HEK293 (cell line): ENCODE data around the gene TMA16.

ENCODE experiments used
- CTCF ChIA-PET: fragments of 350-600 bp; formaldehyde crosslinking; extraction: SDS; loops from one replicate; lab custom pipeline; 2021; ENCODE audit warnings: antibody characterized with exemption; lab: Yijun Ruan, JAX
- POLR2A ChIA-PET: fragments of 300-600 bp; formaldehyde crosslinking; extraction: SDS; loops from one replicate; lab custom pipeline; 2020; ENCODE audit warnings: antibody characterized with exemption, inconsistent platforms; lab: Yijun Ruan, JAX
- H3K27ac ChIP-seq: fragments of 200-500 bp; sonication (Bioruptor generic); 2 replicates; pipeline ENCODE4 v1.5.1; 2014; ENCODE audit warnings: low read depth, low read length, control low read depth, inconsistent platforms; ENCODE audit errors: extremely low read depth
- H3K36me3 ChIP-seq, 2 experiments: fragments of 200-500 bp in 1 of 2; sonication (Bioruptor generic) in 1 of 2; 1 replicate in 1 of 2; 2 replicates in 1 of 2; pipeline ENCODE4 v1.5.1; 2014 to 2017; ENCODE audit warnings: inconsistent platforms in 2 of 2, low read length in 2 of 2; ENCODE audit not compliant: control insufficient read depth in 2 of 2, insufficient read depth in 1 of 2
- H3K4me1 ChIP-seq: fragments of 200-500 bp; sonication (Bioruptor generic); 2 replicates; pipeline ENCODE4 v1.5.1; 2014; ENCODE audit warnings: mild to moderate bottlenecking, low read length, inconsistent platforms; ENCODE audit not compliant: control insufficient read depth, insufficient read depth
- H3K4me3 ChIP-seq: 2 replicates; pipeline ENCODE4 v1.5.1; 2011; ENCODE audit warnings: low read depth, mild to moderate bottlenecking, control low read depth, low read length, moderate library complexity
- H3K9me3 ChIP-seq: fragments of 200-500 bp; sonication (Bioruptor generic); 2 replicates; pipeline ENCODE4 v1.5.1; 2014; ENCODE audit warnings: low read depth, low read length, inconsistent platforms; ENCODE audit not compliant: control insufficient read depth, insufficient read depth
- CTCF ChIP-seq: fragments of 450-650 bp; formaldehyde crosslinking; IDR thresholded peaks from 2 replicates; pipeline ENCODE4 v1.5.1; 2016; ENCODE audit warnings: missing biosample characterization, missing genetic modification characterization
- GLI2 ChIP-seq: fragments of 450-650 bp; formaldehyde crosslinking; IDR thresholded peaks from 2 replicates; pipeline ENCODE4; 2017; ENCODE audit warnings: missing biosample characterization, missing genetic modification characterization, low read depth, borderline replicate concordance
- GLI4 ChIP-seq: fragments of 450-650 bp; formaldehyde crosslinking; IDR thresholded peaks from 2 replicates; pipeline ENCODE4 v1.5.1; 2016; ENCODE audit warnings: missing biosample characterization, missing genetic modification characterization
- RBAK ChIP-seq: fragments of 450-650 bp; formaldehyde crosslinking; IDR thresholded peaks from 2 replicates; pipeline ENCODE4 v1.5.1; 2016; ENCODE audit warnings: missing biosample characterization, missing genetic modification characterization
- ZNF513 ChIP-seq: fragments of 450-650 bp; IDR thresholded peaks from 2 replicates; pipeline ENCODE4 v1.5.1; 2018; ENCODE audit warnings: missing biosample characterization, missing genetic modification characterization
- ZNF596 ChIP-seq: fragments of 450-650 bp; IDR thresholded peaks from 2 replicates; pipeline ENCODE4 v1.5.0; 2018; ENCODE audit warnings: missing biosample characterization, mild to moderate bottlenecking, missing genetic modification characterization, moderate library complexity
- ZNF658 ChIP-seq: fragments of 450-650 bp; formaldehyde crosslinking; IDR thresholded peaks from 2 replicates; pipeline ENCODE4; 2016; ENCODE audit warnings: missing biosample characterization, missing genetic modification characterization
- TF ChIP-seq, protein P1 (sequence below): fragments of 450-650 bp; formaldehyde crosslinking; conservative IDR thresholded peaks from 2 replicates; pipeline ENCODE4 v1.5.1; 2016; ENCODE audit warnings: low read depth, missing biosample characterization, missing genetic modification characterization
- TF ChIP-seq, protein P2 (sequence below): fragments of 450-650 bp; formaldehyde crosslinking; IDR thresholded peaks from 2 replicates; pipeline ENCODE4 v1.5.1; 2016; ENCODE audit warnings: missing biosample characterization, missing genetic modification characterization, borderline replicate concordance
- TF ChIP-seq, protein P3 (sequence below): fragments of 450-650 bp; formaldehyde crosslinking; IDR thresholded peaks from 2 replicates; pipeline ENCODE4; 2016; ENCODE audit warnings: missing biosample characterization, missing genetic modification characterization
- TF ChIP-seq, protein P4 (sequence below): fragments of 450-650 bp; formaldehyde crosslinking; IDR thresholded peaks from 2 replicates; pipeline ENCODE4 v1.5.1; 2016; ENCODE audit warnings: missing biosample characterization, missing genetic modification characterization, borderline replicate concordance

The TMA16 gene

GRCh38 chr4:163535657-163536056, 41.2 kb downstream of the TMA16 start (continued):
- TF ChIP-seq, protein P1, sequence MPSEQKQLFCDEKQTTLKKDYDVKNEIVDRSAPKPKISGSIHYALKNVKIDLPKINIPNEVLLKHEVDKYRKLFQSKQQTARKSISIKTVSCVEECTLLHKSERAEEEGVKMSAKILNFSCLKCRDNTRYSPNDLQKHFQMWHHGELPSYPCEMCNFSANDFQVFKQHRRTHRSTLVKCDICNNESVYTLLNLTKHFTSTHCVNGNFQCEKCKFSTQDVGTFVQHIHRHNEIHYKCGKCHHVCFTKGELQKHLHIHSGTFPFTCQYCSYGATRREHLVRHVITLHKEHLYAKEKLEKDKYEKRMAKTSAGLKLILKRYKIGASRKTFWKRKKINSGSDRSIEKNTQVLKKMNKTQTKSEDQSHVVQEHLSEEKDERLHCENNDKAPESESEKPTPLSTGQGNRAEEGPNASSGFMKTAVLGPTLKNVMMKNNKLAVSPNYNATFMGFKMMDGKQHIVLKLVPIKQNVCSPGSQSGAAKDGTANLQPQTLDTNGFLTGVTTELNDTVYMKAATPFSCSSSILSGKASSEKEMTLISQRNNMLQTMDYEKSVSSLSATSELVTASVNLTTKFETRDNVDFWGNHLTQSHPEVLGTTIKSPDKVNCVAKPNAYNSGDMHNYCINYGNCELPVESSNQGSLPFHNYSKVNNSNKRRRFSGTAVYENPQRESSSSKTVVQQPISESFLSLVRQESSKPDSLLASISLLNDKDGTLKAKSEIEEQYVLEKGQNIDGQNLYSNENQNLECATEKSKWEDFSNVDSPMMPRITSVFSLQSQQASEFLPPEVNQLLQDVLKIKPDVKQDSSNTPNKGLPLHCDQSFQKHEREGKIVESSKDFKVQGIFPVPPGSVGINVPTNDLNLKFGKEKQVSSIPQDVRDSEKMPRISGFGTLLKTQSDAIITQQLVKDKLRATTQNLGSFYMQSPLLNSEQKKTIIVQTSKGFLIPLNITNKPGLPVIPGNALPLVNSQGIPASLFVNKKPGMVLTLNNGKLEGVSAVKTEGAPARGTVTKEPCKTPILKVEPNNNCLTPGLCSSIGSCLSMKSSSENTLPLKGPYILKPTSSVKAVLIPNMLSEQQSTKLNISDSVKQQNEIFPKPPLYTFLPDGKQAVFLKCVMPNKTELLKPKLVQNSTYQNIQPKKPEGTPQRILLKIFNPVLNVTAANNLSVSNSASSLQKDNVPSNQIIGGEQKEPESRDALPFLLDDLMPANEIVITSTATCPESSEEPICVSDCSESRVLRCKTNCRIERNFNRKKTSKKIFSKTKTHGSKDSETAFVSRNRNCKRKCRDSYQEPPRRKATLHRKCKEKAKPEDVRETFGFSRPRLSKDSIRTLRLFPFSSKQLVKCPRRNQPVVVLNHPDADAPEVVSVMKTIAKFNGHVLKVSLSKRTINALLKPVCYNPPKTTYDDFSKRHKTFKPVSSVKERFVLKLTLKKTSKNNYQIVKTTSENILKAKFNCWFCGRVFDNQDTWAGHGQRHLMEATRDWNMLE (tag by site-specific recombination), result no peak
- TF ChIP-seq CTCF (tag by site-specific recombination), result no peak

DNA sequence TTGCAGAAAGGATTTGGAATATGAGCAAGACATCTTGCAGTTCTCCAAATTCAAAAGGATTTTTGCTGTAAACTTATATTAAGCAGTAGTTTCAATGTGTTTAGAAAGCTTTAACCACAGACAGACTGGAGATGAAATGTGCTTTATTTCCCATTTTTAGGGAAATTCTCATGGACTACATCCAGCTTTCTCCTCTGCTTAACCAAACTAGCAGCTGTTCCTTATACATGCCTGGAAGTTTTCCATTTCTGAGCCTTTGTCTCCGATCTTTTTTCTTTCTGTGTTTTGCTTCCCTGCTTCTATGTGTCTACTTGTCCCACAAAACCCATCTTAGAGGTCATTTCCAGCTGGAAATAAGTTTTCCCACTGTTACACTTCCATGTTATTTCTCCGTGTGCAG, 41.6 kb downstream of the TMA16 start:
- Histone ChIP-seq H3K4me1 (no peaks in the 10 kb centered on the region), H3K27ac (no peak overlapping the region), H3K9me3 (no peaks in the 10 kb centered on the region), H3K36me3 (peaks cover 0 to 9% of the 10 kb centered on the region in 2 experiments; a peak in 1 of 3 replicates), H3K4me3 (no peak overlapping the region)
- TF ChIP-seq, protein P2, sequence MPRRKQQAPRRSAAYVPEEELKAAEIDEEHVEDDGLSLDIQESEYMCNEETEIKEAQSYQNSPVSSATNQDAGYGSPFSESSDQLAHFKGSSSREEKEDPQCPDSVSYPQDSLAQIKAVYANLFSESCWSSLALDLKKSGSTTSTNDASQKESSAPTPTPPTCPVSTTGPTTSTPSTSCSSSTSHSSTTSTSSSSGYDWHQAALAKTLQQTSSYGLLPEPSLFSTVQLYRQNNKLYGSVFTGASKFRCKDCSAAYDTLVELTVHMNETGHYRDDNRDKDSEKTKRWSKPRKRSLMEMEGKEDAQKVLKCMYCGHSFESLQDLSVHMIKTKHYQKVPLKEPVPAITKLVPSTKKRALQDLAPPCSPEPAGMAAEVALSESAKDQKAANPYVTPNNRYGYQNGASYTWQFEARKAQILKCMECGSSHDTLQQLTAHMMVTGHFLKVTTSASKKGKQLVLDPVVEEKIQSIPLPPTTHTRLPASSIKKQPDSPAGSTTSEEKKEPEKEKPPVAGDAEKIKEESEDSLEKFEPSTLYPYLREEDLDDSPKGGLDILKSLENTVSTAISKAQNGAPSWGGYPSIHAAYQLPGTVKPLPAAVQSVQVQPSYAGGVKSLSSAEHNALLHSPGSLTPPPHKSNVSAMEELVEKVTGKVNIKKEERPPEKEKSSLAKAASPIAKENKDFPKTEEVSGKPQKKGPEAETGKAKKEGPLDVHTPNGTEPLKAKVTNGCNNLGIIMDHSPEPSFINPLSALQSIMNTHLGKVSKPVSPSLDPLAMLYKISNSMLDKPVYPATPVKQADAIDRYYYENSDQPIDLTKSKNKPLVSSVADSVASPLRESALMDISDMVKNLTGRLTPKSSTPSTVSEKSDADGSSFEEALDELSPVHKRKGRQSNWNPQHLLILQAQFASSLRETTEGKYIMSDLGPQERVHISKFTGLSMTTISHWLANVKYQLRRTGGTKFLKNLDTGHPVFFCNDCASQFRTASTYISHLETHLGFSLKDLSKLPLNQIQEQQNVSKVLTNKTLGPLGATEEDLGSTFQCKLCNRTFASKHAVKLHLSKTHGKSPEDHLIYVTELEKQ, result no peak
- TF ChIP-seq, protein P3, sequence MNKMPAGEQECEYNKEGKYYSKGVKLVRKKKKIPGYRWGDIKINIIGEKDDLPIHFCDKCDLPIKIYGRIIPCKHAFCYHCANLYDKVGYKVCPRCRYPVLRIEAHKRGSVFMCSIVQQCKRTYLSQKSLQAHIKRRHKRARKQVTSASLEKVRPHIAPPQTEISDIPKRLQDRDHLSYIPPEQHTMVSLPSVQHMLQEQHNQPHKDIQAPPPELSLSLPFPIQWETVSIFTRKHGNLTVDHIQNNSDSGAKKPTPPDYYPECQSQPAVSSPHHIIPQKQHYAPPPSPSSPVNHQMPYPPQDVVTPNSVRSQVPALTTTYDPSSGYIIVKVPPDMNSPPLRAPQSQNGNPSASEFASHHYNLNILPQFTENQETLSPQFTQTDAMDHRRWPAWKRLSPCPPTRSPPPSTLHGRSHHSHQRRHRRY (tag by site-specific recombination), result no peak
- TF ChIP-seq GLI4 (tag by site-specific recombination) (no peak), RBAK (tag by site-specific recombination) (no peak)
- CTCF ChIA-PET, result interaction anchor here (1.1 kb wide), 1 partner anchor 11 kb away, joined by 5 read pairs; no protein-coding TSS in a partner anchor
- POLR2A ChIA-PET, result no interaction called here

DNA sequence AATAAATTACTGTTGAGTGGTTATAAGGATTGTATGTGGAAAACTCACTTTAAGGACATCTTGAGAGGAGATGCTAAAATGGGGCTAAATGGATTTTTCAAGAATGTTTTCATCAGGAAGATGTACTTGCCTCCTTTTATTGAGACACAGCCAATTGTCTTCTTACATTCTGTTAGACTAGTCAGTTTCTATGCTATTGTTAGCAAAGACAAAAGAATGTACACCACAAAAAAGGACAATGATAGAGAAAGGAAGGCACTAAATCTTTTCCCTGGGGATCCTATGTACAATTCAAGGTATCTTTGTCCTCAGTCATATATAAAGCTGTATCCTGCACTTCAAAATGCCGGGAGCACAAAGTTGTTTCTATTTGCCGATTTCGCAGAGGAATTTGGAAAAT, 42.6 kb downstream of the TMA16 start:
- H3K36me3 ChIP-seq, result peaks cover 0 to 6% of the 10 kb centered on the region in 2 experiments; a peak in 1 of 3 replicates
- no peak overlapping the region for H3K4me3 ChIP-seq
- H3K9me3 ChIP-seq, result no peaks in the 10 kb centered on the region
- ChIA-PET POLR2A (no interaction called here), CTCF (no interaction called here)
- no peaks in the 10 kb centered on the region for H3K4me1 ChIP-seq
- no peak overlapping the region for H3K27ac ChIP-seq
- no peak for TF ChIP-seq ZNF596 (tag by site-specific recombination)
- TF ChIP-seq, protein P4, sequence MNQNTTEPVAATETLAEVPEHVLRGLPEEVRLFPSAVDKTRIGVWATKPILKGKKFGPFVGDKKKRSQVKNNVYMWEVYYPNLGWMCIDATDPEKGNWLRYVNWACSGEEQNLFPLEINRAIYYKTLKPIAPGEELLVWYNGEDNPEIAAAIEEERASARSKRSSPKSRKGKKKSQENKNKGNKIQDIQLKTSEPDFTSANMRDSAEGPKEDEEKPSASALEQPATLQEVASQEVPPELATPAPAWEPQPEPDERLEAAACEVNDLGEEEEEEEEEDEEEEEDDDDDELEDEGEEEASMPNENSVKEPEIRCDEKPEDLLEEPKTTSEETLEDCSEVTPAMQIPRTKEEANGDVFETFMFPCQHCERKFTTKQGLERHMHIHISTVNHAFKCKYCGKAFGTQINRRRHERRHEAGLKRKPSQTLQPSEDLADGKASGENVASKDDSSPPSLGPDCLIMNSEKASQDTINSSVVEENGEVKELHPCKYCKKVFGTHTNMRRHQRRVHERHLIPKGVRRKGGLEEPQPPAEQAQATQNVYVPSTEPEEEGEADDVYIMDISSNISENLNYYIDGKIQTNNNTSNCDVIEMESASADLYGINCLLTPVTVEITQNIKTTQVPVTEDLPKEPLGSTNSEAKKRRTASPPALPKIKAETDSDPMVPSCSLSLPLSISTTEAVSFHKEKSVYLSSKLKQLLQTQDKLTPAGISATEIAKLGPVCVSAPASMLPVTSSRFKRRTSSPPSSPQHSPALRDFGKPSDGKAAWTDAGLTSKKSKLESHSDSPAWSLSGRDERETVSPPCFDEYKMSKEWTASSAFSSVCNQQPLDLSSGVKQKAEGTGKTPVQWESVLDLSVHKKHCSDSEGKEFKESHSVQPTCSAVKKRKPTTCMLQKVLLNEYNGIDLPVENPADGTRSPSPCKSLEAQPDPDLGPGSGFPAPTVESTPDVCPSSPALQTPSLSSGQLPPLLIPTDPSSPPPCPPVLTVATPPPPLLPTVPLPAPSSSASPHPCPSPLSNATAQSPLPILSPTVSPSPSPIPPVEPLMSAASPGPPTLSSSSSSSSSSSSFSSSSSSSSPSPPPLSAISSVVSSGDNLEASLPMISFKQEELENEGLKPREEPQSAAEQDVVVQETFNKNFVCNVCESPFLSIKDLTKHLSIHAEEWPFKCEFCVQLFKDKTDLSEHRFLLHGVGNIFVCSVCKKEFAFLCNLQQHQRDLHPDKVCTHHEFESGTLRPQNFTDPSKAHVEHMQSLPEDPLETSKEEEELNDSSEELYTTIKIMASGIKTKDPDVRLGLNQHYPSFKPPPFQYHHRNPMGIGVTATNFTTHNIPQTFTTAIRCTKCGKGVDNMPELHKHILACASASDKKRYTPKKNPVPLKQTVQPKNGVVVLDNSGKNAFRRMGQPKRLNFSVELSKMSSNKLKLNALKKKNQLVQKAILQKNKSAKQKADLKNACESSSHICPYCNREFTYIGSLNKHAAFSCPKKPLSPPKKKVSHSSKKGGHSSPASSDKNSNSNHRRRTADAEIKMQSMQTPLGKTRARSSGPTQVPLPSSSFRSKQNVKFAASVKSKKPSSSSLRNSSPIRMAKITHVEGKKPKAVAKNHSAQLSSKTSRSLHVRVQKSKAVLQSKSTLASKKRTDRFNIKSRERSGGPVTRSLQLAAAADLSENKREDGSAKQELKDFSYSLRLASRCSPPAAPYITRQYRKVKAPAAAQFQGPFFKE (tag by site-specific recombination), result no peak
- no peak for TF ChIP-seq GLI2 (tag by site-specific recombination)
- no peak for TF ChIP-seq ZNF513 (tag by site-specific recombination)
- TF ChIP-seq ZNF658 (tag by site-specific recombination), result no peak
